HepG2 (cell line): ENCODE results near the gene OSBP. TPM values are rescaled to one million over a fixed set of nuclear protein-coding genes. Genes with fewer than 3 reads are reported as not detected.

Source experiments
- GLI4 ChIP-seq: sonication (generic); formaldehyde crosslinking; IDR thresholded peaks from 2 replicates; pipeline ENCODE4 v1.5.1; 2020; ENCODE audit warnings: missing genetic modification reagents, mild to moderate bottlenecking, moderate library complexity, borderline replicate concordance
- KDM5A ChIP-seq: fragments of 200-600 bp; sonication (generic); IDR thresholded peaks from 2 replicates; pipeline ENCODE4 v1.7.0; 2018; ENCODE audit warnings: antibody characterized with exemption, mild to moderate bottlenecking, low read length, borderline replicate concordance
- MAF1 ChIP-seq: sonication (generic); formaldehyde crosslinking; IDR thresholded peaks from 2 replicates; pipeline ENCODE4 v1.5.0; 2020; ENCODE audit warnings: missing genetic modification reagents, borderline replicate concordance
- NFKB2 ChIP-seq: sonication (generic); formaldehyde crosslinking; IDR thresholded peaks from 2 replicates; pipeline ENCODE4 v1.4.0; 2020; ENCODE audit warnings: missing genetic modification reagents, borderline replicate concordance
- PAF1 ChIP-seq: IDR thresholded peaks from 2 replicates; pipeline ENCODE4 v1.6.1; 2016; ENCODE audit warnings: missing genetic modification reagents, missing compliant biosample characterization
- POLR2AphosphoS5 ChIP-seq: IDR thresholded peaks from 2 replicates; pipeline ENCODE4 v1.6.1; 2012; ENCODE audit warnings: low read depth, low read length
- WIZ ChIP-seq: sonication (generic); formaldehyde crosslinking; IDR thresholded peaks from 2 replicates; pipeline ENCODE4 v1.5.1; 2020; ENCODE audit warnings: mild to moderate bottlenecking, missing genetic modification reagents
- ZBTB8A ChIP-seq: sonication (generic); formaldehyde crosslinking; IDR thresholded peaks from 2 replicates; pipeline ENCODE4 v1.4.0; 2020; ENCODE audit warnings: mild to moderate bottlenecking, low read depth, missing genetic modification reagents, borderline replicate concordance
- ZKSCAN5 ChIP-seq: sonication (generic); formaldehyde crosslinking; IDR thresholded peaks from 2 replicates; pipeline ENCODE4 v1.5.1; 2020; ENCODE audit warnings: mild to moderate bottlenecking, missing genetic modification reagents
- ZNF136 ChIP-seq: sonication (generic); formaldehyde crosslinking; IDR thresholded peaks from 2 replicates; pipeline ENCODE4 v1.8.1; 2022; ENCODE audit warnings: low read depth, mild to moderate bottlenecking, moderate library complexity, missing genetic modification reagents
- ZNF354B ChIP-seq: sonication (generic); formaldehyde crosslinking; IDR thresholded peaks from 2 replicates; pipeline ENCODE4 v1.8.0; 2022; ENCODE audit warnings: mild to moderate bottlenecking, missing genetic modification reagents
- ZNF75D ChIP-seq: sonication (generic); formaldehyde crosslinking; IDR thresholded peaks from 2 replicates; pipeline ENCODE4 v1.8.1; 2023; ENCODE audit warnings: missing genetic modification reagents, mild to moderate bottlenecking, borderline replicate concordance
- polyA plus RNA-seq, 8 experiments: library from polyadenylated mRNA; depleted of rRNA in 3 of 8; stranded (reverse) in 7 of 8; unstranded in 1 of 8; fragments of >200 nt; fragmentation: Illumina TruSeq in 4 of 8; extraction: Trizol in 4 of 8; gene quantifications; 2 replicates each; pipeline versions ENCODE4 v1.2.1 to v1.2.3, GENCODE V29; 2011 to 2016; ENCODE audit warnings: low read depth in 4 of 8, missing spikeins in 1 of 8, mixed read lengths in 1 of 8; ENCODE audit not compliant: insufficient read depth in 1 of 8
- total RNA-seq, 5 experiments: library from RNA; depleted of rRNA; stranded (reverse); fragments of >200 nt; fragmentation: Illumina TruSeq; extraction: Trizol; gene quantifications; 2 replicates each; pipeline ENCODE4 v1.2.3, GENCODE V29; 2016; ENCODE audit warnings: low read depth in 1 of 5
- TF ChIP-seq, protein P1 (sequence below): sonication (generic); formaldehyde crosslinking; IDR thresholded peaks from 2 replicates; pipeline ENCODE4 v1.8.0; 2022; ENCODE audit warnings: missing genetic modification reagents, mild to moderate bottlenecking, moderate library complexity, borderline replicate concordance
- TF ChIP-seq, protein P2 (sequence below): sonication (generic); formaldehyde crosslinking; IDR thresholded peaks from 2 replicates; pipeline ENCODE4 v1.5.0; 2020; ENCODE audit warnings: missing genetic modification reagents
- TF ChIP-seq, protein P3 (sequence below), 2 experiments: sonication (generic) in 1 of 2; formaldehyde crosslinking in 1 of 2; IDR thresholded peaks; 2 replicates each; pipeline versions ENCODE4 v1.4.0 to v1.6.1; 2016 to 2020; ENCODE audit warnings: borderline replicate concordance in 1 of 2, low read depth in 1 of 2, mild to moderate bottlenecking in 1 of 2, missing genetic modification reagents in 1 of 2
- TF ChIP-seq, protein P4 (sequence below): IDR thresholded peaks from 2 replicates; pipeline ENCODE4 v1.6.1; 2016; ENCODE audit warnings: missing compliant biosample characterization, missing genetic modification reagents, borderline replicate concordance
- TF ChIP-seq, protein P5 (sequence below): sonication (generic); formaldehyde crosslinking; IDR thresholded peaks from 2 replicates; pipeline ENCODE4 v1.4.0; 2020; ENCODE audit warnings: missing genetic modification reagents

OSBP gene
- total and polyA plus RNA-seq, 2 of the 13 experiments (the other 11 are each of a cell fraction or from before 2014, with no cell fraction given) = 12.1 to 13.5 TPM

DNA sequence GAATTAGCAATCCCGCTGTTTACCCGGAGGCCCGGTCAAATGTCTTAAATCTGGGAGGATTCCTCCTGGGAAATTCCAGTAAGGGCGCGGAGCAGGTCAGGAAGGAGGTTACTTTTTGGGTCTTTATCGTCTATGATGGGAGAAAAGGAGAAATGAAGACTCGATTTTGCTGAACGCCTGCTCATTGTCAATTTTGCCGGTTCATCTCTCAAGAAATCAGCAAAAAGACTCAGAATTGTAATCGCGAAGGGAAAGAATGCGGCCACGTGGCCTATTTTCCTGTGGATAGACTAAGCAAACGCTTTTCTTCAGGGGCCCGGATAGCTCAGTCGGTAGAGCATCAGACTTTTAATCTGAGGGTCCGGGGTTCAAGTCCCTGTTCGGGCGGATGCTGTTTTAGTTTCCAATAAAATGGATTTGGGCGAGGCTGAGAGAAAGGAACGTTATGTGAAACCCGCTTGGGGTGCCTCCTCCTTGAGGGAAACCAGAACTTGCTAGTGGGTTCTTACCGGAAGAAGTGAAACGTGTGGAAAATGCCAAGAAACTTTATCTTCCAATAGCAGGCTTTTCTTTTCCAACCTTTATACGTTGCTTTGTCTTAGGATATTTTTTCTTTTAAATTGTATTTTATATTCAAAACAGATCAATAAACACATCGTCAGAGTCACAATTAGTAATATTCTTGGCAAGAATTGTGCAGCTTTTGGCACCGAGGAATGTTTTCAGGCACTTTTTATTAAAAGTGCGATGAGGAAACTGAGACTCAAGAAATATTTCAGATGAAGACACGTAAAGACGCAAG lies 59.3 kb downstream of the OSBP start (continued):
- TF ChIP-seq PAF1 (CRISPR knock-in tag) = no peak
- no peak for TF ChIP-seq POLR2AphosphoS5
- no peak for TF ChIP-seq ZNF354B
- peak; percentile 91; the same call in 1 of the 2 replicates for TF ChIP-seq MAF1 (CRISPR knock-in tag)
- TF ChIP-seq NFKB2 = no peak
- TF ChIP-seq WIZ (CRISPR knock-in tag) = no peak
- TF ChIP-seq ZBTB8A (CRISPR knock-in tag) = no peak
- TF ChIP-seq GLI4 = no peak
- no peak for TF ChIP-seq ZNF75D (CRISPR knock-in tag)
- TF ChIP-seq, protein P1, sequence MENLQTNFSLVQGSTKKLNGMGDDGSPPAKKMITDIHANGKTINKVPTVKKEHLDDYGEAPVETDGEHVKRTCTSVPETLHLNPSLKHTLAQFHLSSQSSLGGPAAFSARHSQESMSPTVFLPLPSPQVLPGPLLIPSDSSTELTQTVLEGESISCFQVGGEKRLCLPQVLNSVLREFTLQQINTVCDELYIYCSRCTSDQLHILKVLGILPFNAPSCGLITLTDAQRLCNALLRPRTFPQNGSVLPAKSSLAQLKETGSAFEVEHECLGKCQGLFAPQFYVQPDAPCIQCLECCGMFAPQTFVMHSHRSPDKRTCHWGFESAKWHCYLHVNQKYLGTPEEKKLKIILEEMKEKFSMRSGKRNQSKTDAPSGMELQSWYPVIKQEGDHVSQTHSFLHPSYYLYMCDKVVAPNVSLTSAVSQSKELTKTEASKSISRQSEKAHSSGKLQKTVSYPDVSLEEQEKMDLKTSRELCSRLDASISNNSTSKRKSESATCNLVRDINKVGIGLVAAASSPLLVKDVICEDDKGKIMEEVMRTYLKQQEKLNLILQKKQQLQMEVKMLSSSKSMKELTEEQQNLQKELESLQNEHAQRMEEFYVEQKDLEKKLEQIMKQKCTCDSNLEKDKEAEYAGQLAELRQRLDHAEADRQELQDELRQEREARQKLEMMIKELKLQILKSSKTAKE (CRISPR knock-in tag) = no peak
- TF ChIP-seq, protein P2, sequence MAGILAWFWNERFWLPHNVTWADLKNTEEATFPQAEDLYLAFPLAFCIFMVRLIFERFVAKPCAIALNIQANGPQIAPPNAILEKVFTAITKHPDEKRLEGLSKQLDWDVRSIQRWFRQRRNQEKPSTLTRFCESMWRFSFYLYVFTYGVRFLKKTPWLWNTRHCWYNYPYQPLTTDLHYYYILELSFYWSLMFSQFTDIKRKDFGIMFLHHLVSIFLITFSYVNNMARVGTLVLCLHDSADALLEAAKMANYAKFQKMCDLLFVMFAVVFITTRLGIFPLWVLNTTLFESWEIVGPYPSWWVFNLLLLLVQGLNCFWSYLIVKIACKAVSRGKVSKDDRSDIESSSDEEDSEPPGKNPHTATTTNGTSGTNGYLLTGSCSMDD (CRISPR knock-in tag) = no peak
- TF ChIP-seq, protein P3, sequence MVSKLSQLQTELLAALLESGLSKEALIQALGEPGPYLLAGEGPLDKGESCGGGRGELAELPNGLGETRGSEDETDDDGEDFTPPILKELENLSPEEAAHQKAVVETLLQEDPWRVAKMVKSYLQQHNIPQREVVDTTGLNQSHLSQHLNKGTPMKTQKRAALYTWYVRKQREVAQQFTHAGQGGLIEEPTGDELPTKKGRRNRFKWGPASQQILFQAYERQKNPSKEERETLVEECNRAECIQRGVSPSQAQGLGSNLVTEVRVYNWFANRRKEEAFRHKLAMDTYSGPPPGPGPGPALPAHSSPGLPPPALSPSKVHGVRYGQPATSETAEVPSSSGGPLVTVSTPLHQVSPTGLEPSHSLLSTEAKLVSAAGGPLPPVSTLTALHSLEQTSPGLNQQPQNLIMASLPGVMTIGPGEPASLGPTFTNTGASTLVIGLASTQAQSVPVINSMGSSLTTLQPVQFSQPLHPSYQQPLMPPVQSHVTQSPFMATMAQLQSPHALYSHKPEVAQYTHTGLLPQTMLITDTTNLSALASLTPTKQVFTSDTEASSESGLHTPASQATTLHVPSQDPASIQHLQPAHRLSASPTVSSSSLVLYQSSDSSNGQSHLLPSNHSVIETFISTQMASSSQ (IDR thresholded peaks at IDR 0.05; ENCODE audit: low read depth) = no peak
- TF ChIP-seq, protein P3 (CRISPR knock-in tag; IDR thresholded peaks at IDR 0.05; ENCODE audit: borderline replicate concordance) = no peak
- TF ChIP-seq KDM5A = no peak
- TF ChIP-seq, protein P4, sequence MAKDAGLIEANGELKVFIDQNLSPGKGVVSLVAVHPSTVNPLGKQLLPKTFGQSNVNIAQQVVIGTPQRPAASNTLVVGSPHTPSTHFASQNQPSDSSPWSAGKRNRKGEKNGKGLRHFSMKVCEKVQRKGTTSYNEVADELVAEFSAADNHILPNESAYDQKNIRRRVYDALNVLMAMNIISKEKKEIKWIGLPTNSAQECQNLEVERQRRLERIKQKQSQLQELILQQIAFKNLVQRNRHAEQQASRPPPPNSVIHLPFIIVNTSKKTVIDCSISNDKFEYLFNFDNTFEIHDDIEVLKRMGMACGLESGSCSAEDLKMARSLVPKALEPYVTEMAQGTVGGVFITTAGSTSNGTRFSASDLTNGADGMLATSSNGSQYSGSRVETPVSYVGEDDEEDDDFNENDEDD = peak; percentile 36; the same call in 1 of the 2 replicates
- no peak for TF ChIP-seq ZNF136 (CRISPR knock-in tag)
- TF ChIP-seq ZKSCAN5 (CRISPR knock-in tag) = no peak
- TF ChIP-seq, protein P5, sequence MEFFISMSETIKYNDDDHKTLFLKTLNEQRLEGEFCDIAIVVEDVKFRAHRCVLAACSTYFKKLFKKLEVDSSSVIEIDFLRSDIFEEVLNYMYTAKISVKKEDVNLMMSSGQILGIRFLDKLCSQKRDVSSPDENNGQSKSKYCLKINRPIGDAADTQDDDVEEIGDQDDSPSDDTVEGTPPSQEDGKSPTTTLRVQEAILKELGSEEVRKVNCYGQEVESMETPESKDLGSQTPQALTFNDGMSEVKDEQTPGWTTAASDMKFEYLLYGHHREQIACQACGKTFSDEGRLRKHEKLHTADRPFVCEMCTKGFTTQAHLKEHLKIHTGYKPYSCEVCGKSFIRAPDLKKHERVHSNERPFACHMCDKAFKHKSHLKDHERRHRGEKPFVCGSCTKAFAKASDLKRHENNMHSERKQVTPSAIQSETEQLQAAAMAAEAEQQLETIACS (CRISPR knock-in tag) = no peak
